ENCODE results near the gene TESK1. TPM values are rescaled to one million over a fixed set of nuclear protein-coding genes. Genes with fewer than 3 reads are reported as not detected.
A peak's percentile ranks its signal among the peaks of the same experiment; 100 is the strongest.
"Not testable (repeated sequence)": the region's sequence is repeated elsewhere in the genome, so short reads cannot be mapped to it uniquely, and the experiment has no call there.

TESK1 gene
- polyA plus RNA-seq, 3 donors = 2.9 to 38.3 (median 2.9) TPM

GRCh38 chr9:35579130-35579529, 25.9 kb upstream of the TESK1 start:
- peak; percentile 26 to 72 (median 26) for DNase-seq
- Histone ChIP-seq H3K4me2 (replicated peaks; ENCODE audit: extremely low read depth, low read length, poor library complexity, severe bottlenecking) (no peak overlapping the region), H3K4me3 (replicated peaks in 1 of 3; ENCODE audit: low read depth in 2 of 3, low read length in 3 of 3) (no peak overlapping the region), H3K79me2 (ENCODE audit: insufficient read depth, low read length) (no peaks in the 10 kb centered on the region), H3K4me1 (ENCODE audit: control insufficient read depth in 1 of 2, insufficient read depth in 2 of 2, low read length in 2 of 2) (no peaks in the 10 kb centered on the region), H3K27me3 (ENCODE audit: control insufficient read depth in 2 of 2, insufficient read depth in 2 of 2, low read length in 2 of 2) (no peaks in the 10 kb centered on the region), H3K36me3 (replicated peaks in 1 of 2; ENCODE audit: control insufficient read depth in 1 of 2, insufficient read depth in 2 of 2, low read length in 2 of 2) (no peaks in the 10 kb centered on the region), H3K9me3 (replicated peaks in 1 of 2; ENCODE audit: control insufficient read depth in 1 of 2, insufficient read depth in 1 of 2, low read length in 2 of 2) (peaks cover 27 to 29% of the 10 kb centered on the region in 2 donors), H3K27ac (ENCODE audit: low read depth in 1 of 2, low read length in 2 of 2) (no peak overlapping the region), H4K20me1 (ENCODE audit: insufficient read depth, low read length) (no peaks in the 10 kb centered on the region), H2AFZ (ENCODE audit: insufficient read depth, low read depth, low read length, poor library complexity, severe bottlenecking) (no peak overlapping the region), H3K9ac (ENCODE audit: insufficient read depth, low read length, poor library complexity, severe bottlenecking) (no peak overlapping the region)
- WGBS (ENCODE audit: insufficient coverage) = no CpG with 5 or more reads among the region's 1 CpG
- Mint-ChIP-seq H3K9me3 (peaks cover 28 to 49% (median 35%) of the 10 kb centered on the region in 7 donors), H3K4me3 (no peak overlapping the region), H3K27me3 (ENCODE audit: low read depth in 3 of 3) (peaks cover 0 to 4% (median 2%) of the 10 kb centered on the region in 3 donors), H3K36me3 (peaks cover 2 to 5% of the 10 kb centered on the region in 2 donors), H3K4me1 (no peaks in the 10 kb centered on the region), H3K27ac (no peak overlapping the region)
- TF ChIP-seq, protein P1, sequence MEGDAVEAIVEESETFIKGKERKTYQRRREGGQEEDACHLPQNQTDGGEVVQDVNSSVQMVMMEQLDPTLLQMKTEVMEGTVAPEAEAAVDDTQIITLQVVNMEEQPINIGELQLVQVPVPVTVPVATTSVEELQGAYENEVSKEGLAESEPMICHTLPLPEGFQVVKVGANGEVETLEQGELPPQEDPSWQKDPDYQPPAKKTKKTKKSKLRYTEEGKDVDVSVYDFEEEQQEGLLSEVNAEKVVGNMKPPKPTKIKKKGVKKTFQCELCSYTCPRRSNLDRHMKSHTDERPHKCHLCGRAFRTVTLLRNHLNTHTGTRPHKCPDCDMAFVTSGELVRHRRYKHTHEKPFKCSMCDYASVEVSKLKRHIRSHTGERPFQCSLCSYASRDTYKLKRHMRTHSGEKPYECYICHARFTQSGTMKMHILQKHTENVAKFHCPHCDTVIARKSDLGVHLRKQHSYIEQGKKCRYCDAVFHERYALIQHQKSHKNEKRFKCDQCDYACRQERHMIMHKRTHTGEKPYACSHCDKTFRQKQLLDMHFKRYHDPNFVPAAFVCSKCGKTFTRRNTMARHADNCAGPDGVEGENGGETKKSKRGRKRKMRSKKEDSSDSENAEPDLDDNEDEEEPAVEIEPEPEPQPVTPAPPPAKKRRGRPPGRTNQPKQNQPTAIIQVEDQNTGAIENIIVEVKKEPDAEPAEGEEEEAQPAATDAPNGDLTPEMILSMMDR (IDR thresholded peaks at IDR 0.05) = no peak
- intact Hi-C loops (cut with micrococcal nuclease) = no loop called here

GRCh38 chr9:35579659-35580227, 25.3 kb upstream of the TESK1 start:
- H3K4me3 Mint-ChIP-seq; DNase-seq; H3K9ac ChIP-seq (ENCODE audit: insufficient read depth, low read length, poor library complexity, severe bottlenecking); H3K4me1 Mint-ChIP-seq; H3K27me3 Mint-ChIP-seq (ENCODE audit: low read depth in 3 of 3); H3K4me2 ChIP-seq (replicated peaks; ENCODE audit: extremely low read depth, low read length, poor library complexity, severe bottlenecking); H4K20me1 ChIP-seq (ENCODE audit: insufficient read depth, low read length); H3K4me1 ChIP-seq (ENCODE audit: control insufficient read depth in 1 of 2, insufficient read depth in 2 of 2, low read length in 2 of 2); intact Hi-C loops (cut with micrococcal nuclease); H3K36me3 Mint-ChIP-seq; H3K27ac ChIP-seq (ENCODE audit: low read depth in 1 of 2, low read length in 2 of 2); H3K36me3 ChIP-seq (replicated peaks in 1 of 2; ENCODE audit: control insufficient read depth in 1 of 2, insufficient read depth in 2 of 2, low read length in 2 of 2); H3K27me3 ChIP-seq (ENCODE audit: control insufficient read depth in 2 of 2, insufficient read depth in 2 of 2, low read length in 2 of 2); H2AFZ ChIP-seq (ENCODE audit: insufficient read depth, low read depth, low read length, poor library complexity, severe bottlenecking); H3K27ac Mint-ChIP-seq; H3K4me3 ChIP-seq (replicated peaks in 1 of 3; ENCODE audit: low read depth in 2 of 3, low read length in 3 of 3); H3K79me2 ChIP-seq (ENCODE audit: insufficient read depth, low read length): not testable (repeated sequence)
- H3K9me3 Mint-ChIP-seq = peaks cover 28 to 49% (median 35%) of the 10 kb centered on the region in 7 donors
- peaks cover 27 to 29% of the 10 kb centered on the region in 2 donors for H3K9me3 ChIP-seq (replicated peaks in 1 of 2; ENCODE audit: control insufficient read depth in 1 of 2, insufficient read depth in 1 of 2, low read length in 2 of 2)
- WGBS (ENCODE audit: insufficient coverage) = 100% methylated on average over 1 of the region's 1 CpG

DNA sequence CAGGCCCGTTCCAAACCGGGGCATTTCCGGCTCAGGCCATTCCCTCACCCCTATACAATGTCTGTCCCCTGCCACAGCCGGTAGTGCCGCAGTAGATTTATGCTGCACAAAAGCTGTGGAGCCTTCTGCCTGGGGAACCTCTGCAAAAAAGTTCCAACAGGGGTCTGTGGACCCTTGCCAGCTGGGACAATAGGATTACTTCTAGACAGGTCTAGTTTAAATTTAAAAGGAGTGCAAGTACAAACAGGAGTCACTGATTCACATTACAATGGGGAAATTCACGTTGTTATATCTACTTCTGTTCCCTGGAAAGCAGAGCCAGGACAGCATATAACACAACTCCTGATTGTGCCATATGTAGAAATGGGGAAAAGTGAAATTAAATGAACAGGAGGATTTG, 21.5 kb upstream of the TESK1 start:
- intact Hi-C loops (cut with micrococcal nuclease); H3K4me1 Mint-ChIP-seq; H3K9ac ChIP-seq (ENCODE audit: insufficient read depth, low read length, poor library complexity, severe bottlenecking); H3K4me3 ChIP-seq (replicated peaks in 1 of 3; ENCODE audit: low read depth in 2 of 3, low read length in 3 of 3); H3K36me3 ChIP-seq (replicated peaks in 1 of 2; ENCODE audit: control insufficient read depth in 1 of 2, insufficient read depth in 2 of 2, low read length in 2 of 2); DNase-seq; H3K4me3 Mint-ChIP-seq; H3K79me2 ChIP-seq (ENCODE audit: insufficient read depth, low read length); H3K4me2 ChIP-seq (replicated peaks; ENCODE audit: extremely low read depth, low read length, poor library complexity, severe bottlenecking); H2AFZ ChIP-seq (ENCODE audit: insufficient read depth, low read depth, low read length, poor library complexity, severe bottlenecking); H3K27ac ChIP-seq (ENCODE audit: low read depth in 1 of 2, low read length in 2 of 2); H3K36me3 Mint-ChIP-seq; H4K20me1 ChIP-seq (ENCODE audit: insufficient read depth, low read length); H3K27me3 ChIP-seq (ENCODE audit: control insufficient read depth in 2 of 2, insufficient read depth in 2 of 2, low read length in 2 of 2); H3K27me3 Mint-ChIP-seq (ENCODE audit: low read depth in 3 of 3); H3K27ac Mint-ChIP-seq; H3K4me1 ChIP-seq (ENCODE audit: control insufficient read depth in 1 of 2, insufficient read depth in 2 of 2, low read length in 2 of 2): not testable (repeated sequence)
- 80% methylated on average over 5 of the region's 6 CpGs for WGBS (ENCODE audit: insufficient coverage)
- peaks cover 29 to 34% of the 10 kb centered on the region in 2 donors for H3K9me3 ChIP-seq (replicated peaks in 1 of 2; ENCODE audit: control insufficient read depth in 1 of 2, insufficient read depth in 1 of 2, low read length in 2 of 2)
- H3K9me3 Mint-ChIP-seq = peaks cover 37 to 66% (median 53%) of the 10 kb centered on the region in 7 donors

GRCh38 chr9:35584681-35585080, 20.4 kb upstream of the TESK1 start:
- H2AFZ ChIP-seq (ENCODE audit: insufficient read depth, low read depth, low read length, poor library complexity, severe bottlenecking); H3K27ac ChIP-seq (ENCODE audit: low read depth in 1 of 2, low read length in 2 of 2); H3K4me1 ChIP-seq (ENCODE audit: control insufficient read depth in 1 of 2, insufficient read depth in 2 of 2, low read length in 2 of 2); H3K27me3 Mint-ChIP-seq (ENCODE audit: low read depth in 3 of 3); H3K27me3 ChIP-seq (ENCODE audit: control insufficient read depth in 2 of 2, insufficient read depth in 2 of 2, low read length in 2 of 2); intact Hi-C loops (cut with micrococcal nuclease); H3K4me1 Mint-ChIP-seq; H3K4me2 ChIP-seq (replicated peaks; ENCODE audit: extremely low read depth, low read length, poor library complexity, severe bottlenecking); H3K36me3 ChIP-seq (replicated peaks in 1 of 2; ENCODE audit: control insufficient read depth in 1 of 2, insufficient read depth in 2 of 2, low read length in 2 of 2); H3K4me3 Mint-ChIP-seq; H3K79me2 ChIP-seq (ENCODE audit: insufficient read depth, low read length); H3K27ac Mint-ChIP-seq; H3K9ac ChIP-seq (ENCODE audit: insufficient read depth, low read length, poor library complexity, severe bottlenecking); H3K36me3 Mint-ChIP-seq; H3K4me3 ChIP-seq (replicated peaks in 1 of 3; ENCODE audit: low read depth in 2 of 3, low read length in 3 of 3); DNase-seq; H4K20me1 ChIP-seq (ENCODE audit: insufficient read depth, low read length): not testable (repeated sequence)
- H3K9me3 ChIP-seq (replicated peaks in 1 of 2; ENCODE audit: control insufficient read depth in 1 of 2, insufficient read depth in 1 of 2, low read length in 2 of 2) = peaks cover 23 to 34% of the 10 kb centered on the region in 2 donors
- no CpG with 5 or more reads among the region's 3 CpGs for WGBS (ENCODE audit: insufficient coverage)
- H3K9me3 Mint-ChIP-seq = peaks cover 33 to 64% (median 47%) of the 10 kb centered on the region in 7 donors
